Measurements from ENCODE around the gene CLMP.
"Not testable (repeated sequence)": the region's sequence is repeated elsewhere in the genome, so short reads cannot be mapped to it uniquely, and the experiment has no call there.

CLMP gene

GRCh38 chr11:123166071-123166559 lies 28.9 kb downstream of the CLMP start:
- DNase-seq, result peak in 1 of 2 experiments; percentile 8

- DNase-seq, result no peak
Measured at GRCh38 chr11:123164732-123165450, 30.2 kb downstream of the CLMP start.

- no peak for DNase-seq
Measured at GRCh38 chr11:123163621-123164020, 31.4 kb downstream of the CLMP start.

- no peak for DNase-seq
Measured at GRCh38 chr11:123161376-123162030, 33.5 kb downstream of the CLMP start.

- DNase-seq, result peak in 1 of 2 experiments; percentile 2
Measured at GRCh38 chr11:123159183-123159857, 35.7 kb downstream of the CLMP start.

- no peak for DNase-seq
Measured at GRCh38 chr11:123158033-123159003, 36.7 kb downstream of the CLMP start.

GRCh38 chr11:123152951-123153350 lies 42.1 kb downstream of the CLMP start:
- DNase-seq, result no peak

GRCh38 chr11:123152346-123152745 lies 42.7 kb downstream of the CLMP start:
- DNase-seq, result not testable (repeated sequence)

- no peak for DNase-seq
Measured at GRCh38 chr11:123151796-123152195, 43.3 kb downstream of the CLMP start.

GRCh38 chr11:123151366-123151765 lies 43.7 kb downstream of the CLMP start:
- no peak for DNase-seq

GRCh38 chr11:123150882-123151281 lies 44.2 kb downstream of the CLMP start:
- DNase-seq, result no peak

GRCh38 chr11:123148965-123149364 lies 46.1 kb downstream of the CLMP start:
- DNase-seq, result no peak

GRCh38 chr11:123145661-123146060 lies 49.4 kb downstream of the CLMP start:
- DNase-seq, result no peak

GRCh38 chr11:123145220-123145619 lies 49.8 kb downstream of the CLMP start:
- no peak for DNase-seq

- no peak for DNase-seq
Measured at GRCh38 chr11:123144707-123145106, 50.3 kb downstream of the CLMP start.

GRCh38 chr11:123143921-123144320 lies 51.1 kb downstream of the CLMP start:
- no peak for DNase-seq

GRCh38 chr11:123143476-123143875 lies 51.6 kb downstream of the CLMP start:
- DNase-seq, result no peak

GRCh38 chr11:123139206-123139605 lies 55.8 kb downstream of the CLMP start:
- no peak for DNase-seq

- no peak for DNase-seq
Measured at GRCh38 chr11:123137431-123138224, 57.4 kb downstream of the CLMP start.

GRCh38 chr11:123135863-123136446 lies 59.1 kb downstream of the CLMP start:
- DNase-seq, result no peak

- DNase-seq, result no peak
Measured at GRCh38 chr11:123132881-123133280, 62.2 kb downstream of the CLMP start.

Data from stimulated activated CD4-positive, alpha-beta T cell treated with anti-CD3 and anti-CD28 coated beads, Interleukin-4, amount 100 ng/mL, for 4 hours (primary cell).